Endothelial cell of umbilical vein (primary cell): ENCODE results near the gene NTSR1. TPM values are rescaled to one million over a fixed set of nuclear protein-coding genes. Genes with fewer than 3 reads are reported as not detected.

Experiments used
- BruUV-seq: library from RNA; stranded (reverse); fragments of 400-500 nt; replicated peaks from 2 replicates; lab custom pipeline; 2021; lab: Mats Ljungman, UMichigan
- CTCF ChIA-PET: fragments of 300-600, 350-600 bp; sonication (Branson Sonifier 250); formaldehyde crosslinking; loops from one replicate; lab custom pipeline; 2021; ENCODE audit warnings: antibody characterized with exemption, inconsistent platforms; lab: Charles Lee
- POLR2A ChIA-PET: fragments of 300-600, 350-600 bp; sonication (Branson Sonifier 250); formaldehyde crosslinking; loops from one replicate; lab custom pipeline; 2021; ENCODE audit warnings: antibody characterized with exemption, inconsistent platforms; lab: Charles Lee
- DNase-seq: peaks from one replicate; pipeline ENCODE4 v3.0.0-alpha.2; 2011; ENCODE audit warnings: low read depth, low spot score
- FAIRE-seq: peaks from 2 replicates; lab custom pipeline; 2011; peaks lifted over from hg19 to GRCh38; lab: Jason Lieb, UNC
- H2AFZ ChIP-seq: 2 replicates; pipeline ENCODE4 v1.6.0; 2012; ENCODE audit warnings: low read depth, low read length, control low read depth, inconsistent platforms
- H3K27ac ChIP-seq: 2 replicates; pipeline ENCODE4 v1.5.1; 2011; ENCODE audit warnings: low read depth, mild to moderate bottlenecking, control low read depth, low read length, moderate library complexity; ENCODE audit not compliant: insufficient read depth
- H3K27me3 ChIP-seq, 2 experiments: 2 replicates each; pipeline versions ENCODE4 v1.6.0 to v1.6.1; 2011; ENCODE audit warnings: low read length in 2 of 2, mixed read lengths in 1 of 2; ENCODE audit not compliant: control insufficient read depth in 2 of 2, insufficient read depth in 2 of 2
- H3K36me3 ChIP-seq, 2 experiments: 2 replicates in 1 of 2; 3 replicates in 1 of 2; pipeline ENCODE4 v1.5.1; 2011; ENCODE audit warnings: low read length in 2 of 2, mild to moderate bottlenecking in 1 of 2, moderate library complexity in 1 of 2; ENCODE audit not compliant: control insufficient read depth in 2 of 2, insufficient read depth in 2 of 2; ENCODE audit errors: extremely low read depth in 1 of 2
- H3K4me1 ChIP-seq: 3 replicates; pipeline ENCODE4 v1.5.1; 2011; ENCODE audit warnings: mild to moderate bottlenecking, low read length; ENCODE audit not compliant: control insufficient read depth, insufficient read depth; ENCODE audit errors: extremely low read depth
- H3K4me2 ChIP-seq: 2 replicates; pipeline ENCODE4 v1.6.1; 2011; ENCODE audit warnings: low read length, control low read depth, mixed read lengths; ENCODE audit not compliant: insufficient read depth
- H3K4me3 ChIP-seq, 3 experiments: fragments of 200-600 bp in 1 of 3; sonication (generic), shearing (Covaris generic) in 1 of 3; replicated peaks in 1 of 3; 2 replicates each; pipeline ENCODE4 v1.5.1; 2011 to 2016; ENCODE audit warnings: control low read depth in 3 of 3, low read length in 3 of 3, mild to moderate bottlenecking in 2 of 3, inconsistent platforms in 1 of 3, low read depth in 1 of 3, moderate library complexity in 1 of 3; ENCODE audit not compliant: insufficient read depth in 1 of 3
- H3K79me2 ChIP-seq: 2 replicates; pipeline ENCODE4 v1.6.0; 2012; ENCODE audit warnings: low read length, inconsistent platforms; ENCODE audit not compliant: control insufficient read depth, insufficient read depth
- H3K9ac ChIP-seq: replicated peaks from 2 replicates; pipeline ENCODE3; 2011; ENCODE audit warnings: low read length, control low read depth; ENCODE audit not compliant: insufficient read depth; ENCODE audit errors: extremely low read depth
- H3K9me1 ChIP-seq: replicated peaks from 3 replicates; pipeline ENCODE4 v1.6.0; 2011; ENCODE audit warnings: mild to moderate bottlenecking, low read length; ENCODE audit not compliant: control insufficient read depth, insufficient read depth; ENCODE audit errors: extremely low read depth
- H3K9me3 ChIP-seq: replicated peaks from 2 replicates; pipeline ENCODE4 v1.5.1; 2012; ENCODE audit warnings: low read length, inconsistent platforms; ENCODE audit not compliant: control insufficient read depth, insufficient read depth
- H4K20me1 ChIP-seq: replicated peaks from 2 replicates; pipeline ENCODE3; 2011; ENCODE audit warnings: mild to moderate bottlenecking, low read length; ENCODE audit not compliant: control insufficient read depth, insufficient read depth; ENCODE audit errors: extremely low read depth
- CTCF ChIP-seq, 2 donors: IDR thresholded peaks; 1 replicate in 1 of 2; 2 replicates in 1 of 2; pipeline ENCODE4 v1.5.1; 2011; ENCODE audit warnings: low read length in 2 of 2, mild to moderate bottlenecking in 2 of 2, moderate library complexity in 2 of 2, control low read depth in 1 of 2, inconsistent platforms in 1 of 2, low read depth in 1 of 2; ENCODE audit not compliant: insufficient read depth in 1 of 2; ENCODE audit errors: extremely low read depth in 1 of 2
- EZH2 ChIP-seq: IDR thresholded peaks from 2 replicates; pipeline ENCODE4 v1.6.1; 2012; ENCODE audit warnings: borderline replicate concordance, low read depth, mild to moderate bottlenecking, moderate library complexity, low read length, inconsistent platforms; ENCODE audit not compliant: severe bottlenecking
- FOS ChIP-seq: IDR thresholded peaks from 2 replicates; pipeline ENCODE4 v1.6.1; 2011; ENCODE audit warnings: mild to moderate bottlenecking, low read length, moderate library complexity, borderline replicate concordance; ENCODE audit not compliant: insufficient read depth
- GATA2 ChIP-seq: IDR thresholded peaks from 2 replicates; pipeline ENCODE4 v1.7.0; 2011; ENCODE audit warnings: low read depth, mild to moderate bottlenecking, moderate library complexity, mixed read lengths, low read length; ENCODE audit not compliant: insufficient read length, insufficient read depth
- JUN ChIP-seq: IDR thresholded peaks from 2 replicates; pipeline ENCODE4 v1.6.1; 2011; ENCODE audit warnings: borderline replicate concordance, low read depth; ENCODE audit not compliant: insufficient read length, insufficient read depth
- MAX ChIP-seq: IDR thresholded peaks from 2 replicates; pipeline ENCODE4 v1.6.1; 2011; ENCODE audit not compliant: insufficient read depth, insufficient read length
- MYC ChIP-seq: IDR thresholded peaks from one replicate; pipeline ENCODE4 v1.6.1; 2011; ENCODE audit warnings: mild to moderate bottlenecking, low read depth, low read length
- POLR2A ChIP-seq: IDR thresholded peaks from 2 replicates; pipeline ENCODE4 v1.6.1; 2012; ENCODE audit warnings: low read depth, mild to moderate bottlenecking, control low read depth, low read length
- POLR2AphosphoS5 ChIP-seq: IDR thresholded peaks from 2 replicates; pipeline ENCODE4 v1.6.1; 2012; ENCODE audit warnings: low read depth, mild to moderate bottlenecking, control low read depth, low read length, moderate library complexity; ENCODE audit not compliant: insufficient read depth
- dilution Hi-C: fragments of 300-500 bp; cut with MboI; formaldehyde crosslinking; loops from one replicate; pipeline ENCODE4 v1.15.0; 2019; ENCODE audit warnings: low sequenced_read_pairs; ENCODE audit not compliant: extremely low pct_ligation_motif_present
- intact Hi-C: fragments of 100-400 bp; cut with micrococcal nuclease; formaldehyde crosslinking; loops from one replicate; pipeline ENCODE4 v1.10.0; 2022
- polyA plus RNA-seq, 4 experiments: library from polyadenylated mRNA; depleted of rRNA in 3 of 4; stranded (reverse) in 3 of 4; unstranded in 1 of 4; fragments of >200 nt; gene quantifications; 2 replicates each; pipeline versions ENCODE4 v1.2.1 to v1.2.3, GENCODE V29; 2011 to 2012; ENCODE audit warnings: missing spikeins in 1 of 4
- total RNA-seq: library from RNA; stranded (reverse); gene quantifications from 2 replicates; pipeline ENCODE4 v1.2.3, GENCODE V29; 2021

The NTSR1 gene
- total and polyA plus RNA-seq, 2 donors (not counting 3 experiments of a cell fraction or from before 2014, with no cell fraction given) = 0.14 to 2.1 TPM

GRCh38 chr20:62752671-62753501 is 44.2 kb downstream of the NTSR1 start:
- Histone ChIP-seq H3K9ac (no peak overlapping the region), H3K9me3 (no peaks in the 10 kb centered on the region), H3K27me3 (peaks cover 2 to 3% of the 10 kb centered on the region in 2 experiments), H2AFZ (no peak overlapping the region), H3K36me3 (no peaks in the 10 kb centered on the region), H3K4me2 (no peak overlapping the region), H3K27ac (no peak overlapping the region), H3K4me3 (no peak overlapping the region), H4K20me1 (no peaks in the 10 kb centered on the region), H3K79me2 (no peaks in the 10 kb centered on the region), H3K9me1 (no peaks in the 10 kb centered on the region), H3K4me1 (no peaks in the 10 kb centered on the region)
- FAIRE-seq = no peak
- CTCF ChIA-PET = interaction anchor here (0.9 to 1.4 kb wide), 4 partner anchors 11 to 65 kb away, joined by 3 to 4 read pairs (median 3); no protein-coding TSS in a partner anchor
- no peak for DNase-seq
- dilution Hi-C loops = no loop called here
- intact Hi-C loops = no loop called here
- BruUV-seq = no TSS peak
- POLR2A ChIA-PET = no interaction called here
- TF ChIP-seq GATA2 (no peak), MAX (no peak), FOS (no peak), MYC (no peak), POLR2A (no peak), CTCF (IDR thresholded peaks at IDR 0.05; ENCODE audit: extremely low read depth in 1 of 2, insufficient read depth in 1 of 2, low read depth in 1 of 2, low read length in 2 of 2) (no peak), EZH2 (no peak), JUN (no peak), POLR2AphosphoS5 (no peak)
